HG03135 (cell line): ENCODE data around the gene TRAPPC2L.

Experiments used
- ATAC-seq: cut with Tn5 transposase; IDR thresholded peaks from one replicate; pipeline ENCODE4 v1.9.1; 2021; ENCODE audit warnings: mild to moderate bottlenecking, moderate library complexity; ENCODE audit not compliant: unreplicated experiment

TRAPPC2L gene

DNA sequence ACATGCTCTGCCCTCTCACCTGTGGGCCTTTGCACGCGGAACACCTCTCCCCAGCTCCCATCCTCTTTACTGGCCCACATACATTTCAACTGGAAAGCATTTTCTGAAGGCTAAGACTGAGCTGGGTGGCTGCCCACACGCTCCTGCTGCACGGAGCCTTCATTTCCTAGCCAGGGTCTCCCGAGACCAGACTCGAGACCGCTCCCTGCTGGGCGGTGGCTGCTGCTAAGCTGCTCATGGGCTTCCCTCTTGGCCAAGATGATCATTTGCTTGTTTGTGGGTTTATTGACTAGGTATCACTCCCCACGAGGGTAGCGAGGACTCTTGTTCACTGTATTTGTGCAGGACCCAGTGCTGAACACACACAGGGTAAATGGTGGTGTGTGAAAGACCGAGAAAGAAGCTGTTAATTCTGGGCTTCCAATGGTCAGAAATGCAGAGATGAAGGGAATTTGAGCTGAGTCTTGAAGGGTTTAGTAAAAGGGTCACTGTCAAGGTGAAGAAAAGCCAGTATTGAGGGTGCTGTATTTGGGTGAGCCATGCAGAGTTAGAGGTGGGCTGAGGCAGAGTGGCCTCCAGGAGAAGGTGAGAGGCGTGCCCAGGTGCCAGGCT is 907 bp downstream of the TRAPPC2L start:
- ATAC-seq = peak; percentile 42

DNA sequence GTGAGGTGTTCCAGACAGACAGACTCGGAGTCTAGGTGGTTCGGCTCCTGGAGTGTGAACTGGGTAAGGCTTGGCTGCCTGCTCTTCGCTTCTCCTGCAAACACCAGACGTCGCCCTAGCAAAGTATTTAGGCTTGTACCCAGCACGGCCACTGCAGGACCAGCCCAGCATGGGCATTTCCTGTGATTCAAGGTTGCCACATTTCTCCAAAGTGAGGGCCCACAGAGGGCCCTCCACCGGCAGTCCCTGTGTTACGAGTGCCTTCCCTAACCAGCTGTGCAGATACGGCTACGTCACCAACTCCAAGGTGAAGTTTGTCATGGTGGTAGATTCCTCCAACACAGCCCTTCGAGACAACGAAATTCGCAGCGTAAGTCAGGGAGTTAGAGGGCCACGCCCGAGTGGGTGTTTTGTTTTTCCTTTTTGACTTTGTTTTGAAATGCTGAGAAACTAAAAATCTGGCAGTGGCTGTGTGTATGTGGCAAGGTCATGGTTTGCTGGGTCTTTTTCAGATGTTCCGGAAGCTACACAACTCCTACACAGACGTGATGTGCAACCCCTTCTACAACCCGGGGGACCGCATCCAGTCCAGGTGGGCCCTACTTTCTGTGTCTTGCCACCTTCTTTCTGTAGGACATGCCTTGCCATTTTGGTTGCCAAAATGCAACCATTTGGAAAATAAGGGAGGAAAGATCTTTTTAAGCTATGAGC is 2.6 kb downstream of the TRAPPC2L start:
- no peak for ATAC-seq

DNA sequence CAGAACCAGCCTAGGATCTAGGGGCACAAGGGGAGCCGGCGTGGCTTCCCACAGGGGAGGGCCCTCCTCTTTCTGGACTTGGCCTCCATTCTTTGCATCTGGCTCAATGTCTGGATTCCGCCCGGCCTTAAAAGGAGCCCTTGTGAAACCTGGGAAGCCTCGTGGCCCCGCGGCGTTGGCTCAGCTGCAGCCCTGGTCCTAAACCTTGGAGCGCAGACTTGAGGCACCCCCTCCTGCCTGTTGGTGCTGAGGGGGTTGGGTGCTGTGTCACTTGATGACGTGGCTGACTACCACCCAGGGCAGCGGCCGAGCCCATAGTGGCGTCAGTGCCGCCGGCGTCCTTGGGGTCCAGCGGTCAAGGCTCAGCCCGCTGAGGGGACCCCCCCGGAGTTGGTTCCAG is 4.4 kb downstream of the TRAPPC2L start:
- no peak for ATAC-seq

DNA sequence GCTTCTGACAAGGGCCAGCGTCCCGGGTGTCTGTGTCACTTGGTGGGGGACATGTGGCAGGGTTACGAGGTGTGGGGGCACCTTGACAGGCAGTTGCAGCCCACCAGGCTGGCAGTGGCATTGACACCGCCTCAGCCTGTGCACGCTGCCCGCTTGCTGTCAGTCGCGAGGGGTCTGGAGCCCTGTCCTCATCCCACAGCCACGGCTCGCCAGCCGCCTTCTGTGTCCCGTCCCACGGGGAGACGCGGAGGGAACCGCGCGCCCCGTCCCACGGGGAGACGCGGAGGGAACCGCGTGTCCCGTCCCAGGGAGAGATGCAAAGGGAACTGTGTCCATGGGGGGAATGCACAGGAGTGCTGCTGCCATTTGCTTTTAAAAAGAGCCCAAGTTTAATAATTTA is 6.0 kb downstream of the TRAPPC2L start:
- no peak for ATAC-seq

DNA sequence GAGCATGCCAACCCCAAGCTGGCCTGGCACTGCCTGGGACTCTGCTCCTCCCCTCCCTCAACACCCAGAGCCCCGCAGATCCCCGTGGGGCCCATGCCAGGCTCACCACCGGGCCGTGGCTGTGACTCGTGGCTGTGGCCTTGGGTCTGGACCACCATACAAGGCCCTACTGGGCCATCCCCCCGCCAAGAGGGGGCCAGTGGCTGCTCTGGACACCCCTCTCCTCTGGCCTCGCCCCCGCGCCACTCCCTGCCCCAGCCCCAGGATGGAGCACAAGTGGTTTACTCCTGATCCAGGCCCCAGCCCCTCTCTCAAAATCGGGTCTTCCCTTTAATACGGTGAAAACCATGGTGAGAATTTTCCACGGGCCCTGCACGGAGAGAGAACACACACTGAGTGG is 6.5 kb downstream of the TRAPPC2L start:
- ATAC-seq = no peak

DNA sequence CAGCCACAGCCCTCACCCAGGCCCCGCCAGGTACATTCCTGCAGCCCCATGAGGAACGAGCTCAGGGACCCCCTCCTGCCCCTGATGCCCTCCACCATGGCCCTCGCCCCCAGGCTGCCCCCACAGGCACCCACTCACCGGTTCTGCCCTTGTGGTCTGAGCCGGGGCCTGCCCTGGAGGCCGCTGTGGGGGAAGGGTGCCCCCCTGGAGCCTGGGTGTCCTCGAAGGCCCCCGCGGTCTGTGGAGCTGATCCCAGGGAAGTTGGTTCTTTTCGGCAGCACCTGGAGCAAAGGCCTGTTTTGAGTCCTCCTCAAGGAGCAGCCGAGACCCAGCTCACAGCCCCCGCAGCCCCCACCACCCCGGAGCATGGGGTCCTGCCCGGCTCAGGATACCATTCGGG is 7.2 kb downstream of the TRAPPC2L start:
- ATAC-seq = no peak

DNA sequence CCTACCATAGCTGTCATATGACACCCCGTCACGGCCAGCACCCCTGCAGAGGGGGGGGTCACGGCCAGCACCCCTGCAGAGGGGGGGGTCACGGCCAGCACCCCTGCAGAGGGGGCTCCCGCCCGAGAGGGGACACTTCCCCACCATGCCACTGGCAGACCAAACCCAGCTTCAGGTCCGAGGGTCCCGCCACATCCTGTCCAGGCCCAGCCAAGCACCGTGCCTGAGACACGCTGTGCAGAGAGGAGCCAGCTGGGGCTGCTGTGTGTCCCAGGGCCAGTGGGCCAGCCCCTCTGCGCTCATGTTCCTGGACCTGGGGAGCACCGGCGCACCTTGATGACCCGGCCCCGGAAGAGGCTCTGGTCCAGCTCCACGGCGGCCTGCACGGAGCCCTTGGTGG is 7.6 kb downstream of the TRAPPC2L start:
- no peak for ATAC-seq

DNA sequence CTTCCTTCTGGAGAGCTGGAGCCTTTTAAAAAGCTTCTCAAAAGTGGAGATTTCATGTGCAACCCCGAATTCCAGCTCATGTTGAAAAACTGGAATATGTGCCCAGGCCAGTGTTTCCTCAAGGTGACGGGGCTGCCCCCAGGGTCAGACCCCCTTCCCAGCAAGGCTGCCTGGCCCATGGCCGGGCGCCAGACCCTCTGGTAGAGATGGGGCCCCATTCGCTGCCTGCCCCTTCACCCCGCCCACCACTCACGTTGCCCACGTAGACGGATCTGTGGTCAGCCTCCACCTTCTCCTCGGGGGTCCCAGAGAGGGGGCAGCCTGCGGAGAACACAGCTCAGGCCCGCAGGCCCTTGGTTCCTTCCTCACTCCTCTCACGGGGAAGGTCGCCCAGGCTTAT is 8.4 kb downstream of the TRAPPC2L start:
- no peak for ATAC-seq

DNA sequence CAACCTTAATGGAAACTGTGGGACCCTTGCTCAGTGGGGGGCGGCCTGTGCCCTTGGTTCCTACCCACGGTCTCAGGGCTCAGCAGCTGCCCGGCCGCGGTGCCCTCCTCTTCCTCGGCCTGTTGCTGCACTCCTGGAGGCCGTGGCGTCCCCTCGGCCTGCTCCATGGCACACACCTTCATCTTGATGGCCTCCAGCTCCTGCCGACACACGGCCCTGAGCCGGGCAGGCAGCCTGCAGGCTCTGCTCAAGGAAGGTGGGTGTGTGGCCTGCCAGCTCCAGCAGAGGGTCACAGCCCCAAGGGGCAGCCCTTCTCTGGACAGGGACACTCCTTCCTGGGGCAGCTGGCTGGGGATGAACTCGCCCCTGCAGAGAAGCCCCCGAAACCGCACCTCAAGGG is 8.8 kb downstream of the TRAPPC2L start:
- ATAC-seq = no peak

DNA sequence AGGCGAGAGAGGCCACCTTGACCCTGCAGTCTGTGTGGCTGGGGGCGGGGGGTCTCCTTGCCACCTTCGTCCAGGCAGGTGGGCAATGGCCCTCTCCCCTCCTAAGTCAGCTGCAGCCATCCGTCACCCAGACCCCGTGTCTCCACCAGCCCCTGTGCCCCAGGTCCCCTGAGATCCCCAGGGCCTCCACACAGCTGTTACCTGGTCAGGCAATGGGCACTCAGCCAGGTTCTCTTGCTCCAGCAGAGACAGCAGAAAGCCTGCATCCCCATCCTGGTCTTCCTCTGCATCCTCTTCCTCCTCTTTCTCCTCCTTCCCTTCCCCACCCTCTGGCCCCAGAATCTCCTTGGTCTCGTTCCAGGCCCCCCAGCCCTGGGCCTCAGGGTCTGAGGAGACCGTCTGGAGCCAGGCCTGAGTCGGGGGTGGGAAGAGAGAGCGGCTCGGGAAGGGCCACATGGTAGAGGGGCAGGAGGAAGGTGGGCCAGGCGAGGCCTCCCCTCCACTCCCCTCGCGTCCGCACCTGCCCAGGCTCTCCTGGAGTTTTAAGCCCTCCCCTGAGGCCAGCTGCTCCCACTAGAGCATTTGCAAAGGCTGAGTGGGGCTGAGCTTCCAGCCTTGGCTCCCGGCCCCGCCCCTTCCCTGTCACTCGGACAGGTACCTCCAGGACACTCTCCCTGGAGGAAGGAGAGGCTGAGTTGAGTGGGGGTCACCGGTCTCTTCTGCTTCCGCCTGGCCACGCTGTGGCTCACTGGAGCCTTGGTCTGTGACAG is 9.4 kb downstream of the TRAPPC2L start, which contains the start of gene PABPN1L:
Gene PABPN1L, minus strand, starts transcription at position 510 of the 770 bp plus-strand sequence. Its CDS starts 54 bp downstream, at position 456.
- ATAC-seq = no peak

DNA sequence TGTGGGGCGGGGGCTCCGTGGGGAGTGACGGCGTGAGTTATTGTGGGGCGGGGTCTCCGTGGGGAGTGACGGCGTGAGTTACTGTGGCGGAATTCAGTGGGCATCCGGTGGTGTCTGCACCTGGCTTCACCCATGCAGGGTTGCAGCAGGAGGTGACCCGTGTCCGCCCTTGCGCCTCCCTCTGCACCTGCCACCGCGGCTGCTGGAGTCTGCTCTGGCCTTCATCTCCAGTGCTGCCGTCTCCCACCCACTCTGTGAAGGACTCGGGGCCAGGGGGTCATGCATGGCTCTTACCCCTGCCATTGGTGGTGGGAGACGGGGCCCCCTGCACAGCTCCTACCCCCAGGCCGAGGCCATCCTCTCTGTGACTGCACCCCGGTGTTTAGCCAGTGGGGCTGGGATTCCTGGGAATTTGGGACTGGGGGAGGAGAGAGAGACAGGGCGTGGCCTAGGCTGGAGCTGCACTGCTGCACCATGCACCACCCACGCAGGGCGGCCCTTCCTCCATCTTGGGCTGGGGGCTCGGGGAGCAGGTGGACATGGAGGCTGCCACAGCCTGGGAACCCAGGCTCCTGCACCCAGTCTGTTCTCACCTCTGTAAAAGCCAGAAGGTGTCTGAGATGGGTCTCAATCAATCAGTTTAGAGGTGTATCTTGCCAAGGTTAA is 10.8 kb downstream of the TRAPPC2L start:
- no peak for ATAC-seq

DNA sequence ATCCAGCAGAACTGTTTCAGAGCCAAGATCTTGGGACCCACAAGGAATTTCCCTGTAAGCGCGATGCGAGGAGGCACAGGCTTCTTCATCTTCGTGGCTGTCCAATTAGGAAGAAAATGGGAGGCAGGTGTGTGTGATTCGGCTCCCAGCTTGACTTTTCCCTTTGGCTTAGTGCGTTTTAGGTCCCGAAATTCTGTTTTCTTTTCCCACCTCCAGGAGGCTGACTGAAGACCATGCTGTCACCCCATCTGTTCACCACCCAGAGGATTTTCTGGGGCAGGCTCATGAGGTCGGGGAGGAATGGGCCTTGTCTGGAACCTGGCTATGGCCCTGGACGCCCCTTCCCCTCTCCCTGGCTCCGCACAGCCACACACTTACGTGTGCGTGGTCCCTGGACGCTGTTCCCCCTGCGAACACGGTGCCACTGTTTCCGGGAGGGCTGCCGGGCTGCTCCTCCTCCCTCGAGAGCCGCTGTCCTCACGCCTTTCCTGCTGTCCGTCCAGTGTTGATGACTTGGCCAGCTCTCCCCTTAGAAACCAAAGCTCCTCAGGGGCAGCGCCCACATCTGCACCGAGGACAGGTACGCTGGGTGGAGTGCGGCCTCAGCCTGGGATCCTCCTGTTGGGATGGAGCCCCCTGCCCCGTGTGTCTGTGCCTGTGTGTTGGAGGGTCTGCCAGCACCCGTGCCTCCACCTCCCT is 12.2 kb downstream of the TRAPPC2L start:
- ATAC-seq = no peak

DNA sequence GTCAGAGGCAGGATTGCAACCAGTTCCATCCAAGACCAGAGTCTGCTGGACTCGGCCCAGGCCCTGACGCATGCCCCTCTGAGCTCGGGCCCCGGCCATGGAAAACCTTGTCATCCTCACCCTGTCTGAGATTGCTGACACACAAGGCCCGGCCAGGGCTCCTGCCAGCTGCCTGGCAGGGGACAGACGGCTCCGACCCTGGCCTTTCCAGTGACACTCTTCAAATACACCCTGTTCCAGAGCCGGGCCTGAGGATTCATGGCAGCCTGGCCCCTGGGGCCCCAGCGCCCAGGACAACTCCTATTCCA is 12.7 kb downstream of the TRAPPC2L start:
- ATAC-seq = no peak

DNA sequence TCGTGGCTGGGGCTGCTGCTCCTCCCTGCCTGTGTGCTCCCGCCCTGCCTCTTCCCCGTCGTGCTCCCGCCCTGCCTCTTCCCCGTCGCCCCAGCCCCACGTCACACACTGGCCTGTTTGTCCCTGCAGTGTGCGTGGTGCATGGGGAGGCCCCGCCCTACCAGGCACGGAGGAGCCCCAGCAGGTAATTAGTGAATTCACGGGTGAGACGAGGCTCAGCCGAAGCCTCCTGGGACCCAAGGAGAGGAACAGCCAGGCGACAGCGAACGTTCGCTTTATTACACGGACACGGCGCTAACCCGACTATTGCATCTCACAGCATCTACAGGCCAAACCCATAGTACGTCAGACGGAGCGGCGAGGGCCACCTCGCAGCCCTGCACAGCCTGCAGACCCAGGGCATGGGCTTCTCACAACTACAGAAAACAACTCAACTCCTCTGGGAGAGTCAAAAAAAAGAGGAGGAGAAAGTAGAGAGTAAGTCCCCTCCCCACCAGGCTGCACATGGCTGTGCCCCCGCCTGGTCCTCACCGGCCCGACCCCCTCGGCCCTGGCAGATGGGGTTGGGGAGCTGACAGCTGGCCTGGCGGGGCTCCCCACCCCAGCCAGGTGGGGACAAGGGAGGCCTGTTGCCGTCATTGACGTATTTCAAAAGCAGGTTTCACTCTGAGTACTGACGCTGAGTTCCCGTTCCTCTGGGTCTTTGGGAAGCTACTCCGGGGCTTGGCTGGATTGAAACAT is 13.9 kb downstream of the TRAPPC2L start:
- ATAC-seq = no peak

DNA sequence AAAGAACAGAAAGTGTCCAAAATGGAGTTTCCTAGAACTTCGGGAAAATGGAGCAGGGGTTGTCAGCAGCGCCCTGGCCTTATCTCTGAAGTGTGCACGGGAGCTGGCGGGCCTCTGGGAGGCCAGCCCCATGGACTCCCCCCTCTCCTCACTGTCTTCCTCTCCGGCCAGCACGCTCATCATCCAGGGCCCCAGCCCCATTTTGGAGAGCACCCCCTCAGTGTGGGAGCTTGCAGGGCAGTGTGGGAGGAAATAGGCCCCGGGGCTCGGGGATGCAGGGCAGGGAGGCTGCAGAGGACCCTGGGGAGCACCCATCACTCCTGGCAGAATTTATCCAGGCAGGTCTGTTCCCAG is 14.4 kb downstream of the TRAPPC2L start:
- ATAC-seq = no peak

DNA sequence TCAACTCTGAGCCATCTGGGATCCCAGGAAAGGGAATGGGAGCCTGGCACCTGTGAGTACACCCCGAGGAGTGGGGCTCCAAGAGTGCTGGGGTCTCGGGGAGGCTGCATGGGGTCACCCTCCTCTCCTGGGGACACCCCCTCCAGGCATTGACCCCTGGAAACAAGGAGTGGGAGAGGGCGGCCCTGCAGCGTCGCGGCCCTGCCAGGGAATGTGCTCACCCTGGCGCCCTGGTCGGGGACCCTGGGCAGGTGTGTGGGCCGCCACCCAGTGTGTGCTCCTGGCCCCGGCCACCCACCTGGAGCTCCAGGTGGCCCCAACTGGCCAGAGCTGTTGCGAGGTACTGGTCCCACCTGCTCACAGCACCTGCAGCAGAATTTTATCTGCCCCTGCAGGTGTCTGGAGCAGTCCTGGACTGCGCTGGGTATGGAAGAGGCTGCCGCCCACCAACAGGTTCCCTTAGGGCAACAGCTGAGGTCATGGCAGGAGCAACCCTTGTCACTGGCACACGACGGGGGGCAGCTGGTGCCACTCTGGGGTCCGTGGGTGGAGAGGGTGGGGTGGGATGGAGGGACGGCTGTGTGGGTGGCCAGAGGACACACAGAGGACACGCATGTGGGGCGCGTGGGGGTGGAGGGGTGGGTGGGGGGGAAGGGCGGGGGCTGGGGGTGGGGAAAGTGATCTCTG is 14.9 kb downstream of the TRAPPC2L start:
- ATAC-seq = no peak

DNA sequence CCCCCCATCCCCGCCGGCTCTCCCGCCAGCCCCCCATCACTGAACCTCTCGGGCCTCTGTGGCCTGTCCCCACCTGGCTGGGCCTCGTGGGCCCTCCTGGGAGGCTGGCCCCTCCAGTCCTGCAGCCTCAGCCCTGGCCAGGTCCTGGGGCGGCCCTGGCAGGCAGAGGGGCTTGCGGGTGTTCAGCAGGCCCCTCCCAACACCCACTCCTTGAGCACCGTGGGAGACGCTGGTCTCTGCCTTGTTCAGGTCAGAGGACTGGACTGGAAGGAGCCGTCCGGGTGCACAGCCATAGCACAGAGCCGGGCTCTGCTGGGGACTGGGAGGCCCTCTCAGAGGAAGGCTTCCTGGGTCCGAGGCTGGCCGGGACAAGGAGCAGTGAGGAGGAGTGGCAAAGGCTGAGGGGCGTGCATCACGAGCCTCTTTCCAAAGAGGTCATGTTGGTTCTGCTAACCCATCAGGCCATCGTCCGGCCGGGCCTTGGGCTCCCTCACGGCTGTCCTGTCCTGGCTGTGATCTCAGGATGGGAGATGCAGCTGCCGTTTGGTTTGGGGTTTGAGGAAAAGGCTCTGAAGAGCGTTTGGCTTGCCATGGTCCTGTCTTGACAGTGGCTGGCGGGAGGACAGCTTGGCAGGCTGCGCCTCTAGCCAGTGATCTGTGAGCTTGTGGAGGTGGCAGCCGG is 15.9 kb downstream of the TRAPPC2L start:
- no peak for ATAC-seq

DNA sequence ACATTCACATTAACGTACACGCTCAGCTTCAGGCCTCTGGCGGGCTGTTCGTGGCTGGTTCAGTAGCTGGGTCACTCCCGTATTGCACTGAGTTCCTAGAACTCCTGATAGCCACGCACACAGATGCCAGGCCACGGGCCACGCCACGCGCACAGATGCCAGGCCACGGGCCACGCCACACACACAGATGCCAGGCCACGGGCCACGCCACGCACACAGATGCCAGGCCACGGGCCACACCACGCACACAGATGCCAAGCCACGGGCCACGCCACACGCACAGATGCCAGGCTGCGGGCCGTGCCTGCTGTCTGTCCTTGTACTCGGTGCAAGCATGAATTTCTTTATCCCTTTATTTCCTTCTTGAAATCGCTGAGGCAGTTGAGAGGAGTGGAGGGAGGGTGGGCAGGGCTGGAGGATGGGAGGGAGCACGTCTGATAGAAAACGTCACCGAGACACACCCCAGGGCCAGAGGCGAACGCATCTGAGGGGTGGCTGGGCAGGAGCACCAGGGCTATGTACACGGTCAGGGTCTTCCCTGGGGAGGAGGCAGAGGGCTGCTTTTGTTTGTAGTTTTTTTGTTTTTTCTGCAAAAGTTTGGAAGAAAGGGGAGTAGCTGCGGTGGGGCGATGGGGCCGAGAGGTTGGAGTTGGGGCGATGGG is 18.1 kb downstream of the TRAPPC2L start:
- no peak for ATAC-seq
